Mammary epithelial cell (primary cell): ENCODE data around the gene MICALL1.

ENCODE experiments used
- EZH2 ChIP-seq: IDR thresholded peaks from 2 replicates; pipeline ENCODE4 v1.6.1; 2012; ENCODE audit warnings: low read length, inconsistent platforms, borderline replicate concordance
- TF ChIP-seq, protein P1 (sequence below), 2 donors: IDR thresholded peaks in 1 of 2; conservative IDR thresholded peaks in 1 of 2; 2 replicates each; pipeline ENCODE4 v1.5.1; 2011 to 2012; ENCODE audit warnings: inconsistent platforms in 2 of 2, low read length in 2 of 2, mild to moderate bottlenecking in 2 of 2, control low read depth in 1 of 2, low read depth in 1 of 2; ENCODE audit not compliant: insufficient read depth in 1 of 2; ENCODE audit errors: extremely low read depth in 1 of 2

DNA sequence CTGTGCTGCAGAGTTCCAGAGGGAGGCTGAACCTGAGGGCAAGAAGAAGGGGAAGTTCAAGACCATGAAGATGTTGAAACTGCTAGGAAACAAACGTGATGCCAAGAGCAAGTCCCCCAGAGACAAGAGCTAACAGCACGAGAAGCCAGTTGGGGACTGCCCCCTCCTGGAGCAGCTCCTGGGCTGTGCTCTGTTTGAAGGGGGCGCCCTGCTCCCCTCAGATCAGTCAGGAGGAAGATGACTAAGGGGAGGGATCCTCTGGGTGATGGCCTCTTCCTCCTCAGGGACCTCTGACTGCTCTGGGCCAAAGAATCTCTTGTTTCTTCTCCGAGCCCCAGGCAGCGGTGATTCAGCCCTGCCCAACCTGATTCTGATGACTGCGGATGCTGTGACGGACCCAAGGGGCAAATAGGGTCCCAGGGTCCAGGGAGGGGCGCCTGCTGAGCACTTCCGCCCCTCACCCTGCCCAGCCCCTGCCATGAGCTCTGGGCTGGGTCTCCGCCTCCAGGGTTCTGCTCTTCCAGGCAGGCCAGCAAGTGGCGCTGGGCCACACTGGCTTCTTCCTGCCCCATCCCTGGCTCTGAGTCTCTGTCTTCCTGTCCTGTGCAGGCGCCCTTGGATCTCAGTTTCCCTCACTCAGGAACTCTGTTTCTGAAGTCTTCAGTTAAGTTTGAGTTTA is 34.7 kb downstream of the MICALL1 start:
- TF ChIP-seq, protein P1, sequence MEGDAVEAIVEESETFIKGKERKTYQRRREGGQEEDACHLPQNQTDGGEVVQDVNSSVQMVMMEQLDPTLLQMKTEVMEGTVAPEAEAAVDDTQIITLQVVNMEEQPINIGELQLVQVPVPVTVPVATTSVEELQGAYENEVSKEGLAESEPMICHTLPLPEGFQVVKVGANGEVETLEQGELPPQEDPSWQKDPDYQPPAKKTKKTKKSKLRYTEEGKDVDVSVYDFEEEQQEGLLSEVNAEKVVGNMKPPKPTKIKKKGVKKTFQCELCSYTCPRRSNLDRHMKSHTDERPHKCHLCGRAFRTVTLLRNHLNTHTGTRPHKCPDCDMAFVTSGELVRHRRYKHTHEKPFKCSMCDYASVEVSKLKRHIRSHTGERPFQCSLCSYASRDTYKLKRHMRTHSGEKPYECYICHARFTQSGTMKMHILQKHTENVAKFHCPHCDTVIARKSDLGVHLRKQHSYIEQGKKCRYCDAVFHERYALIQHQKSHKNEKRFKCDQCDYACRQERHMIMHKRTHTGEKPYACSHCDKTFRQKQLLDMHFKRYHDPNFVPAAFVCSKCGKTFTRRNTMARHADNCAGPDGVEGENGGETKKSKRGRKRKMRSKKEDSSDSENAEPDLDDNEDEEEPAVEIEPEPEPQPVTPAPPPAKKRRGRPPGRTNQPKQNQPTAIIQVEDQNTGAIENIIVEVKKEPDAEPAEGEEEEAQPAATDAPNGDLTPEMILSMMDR (conservative IDR thresholded peaks at IDR 0.05 in 1 of 2, IDR thresholded peaks at IDR 0.05 in 1 of 2; ENCODE audit: extremely low read depth in 1 of 2, insufficient read depth in 1 of 2, low read depth in 1 of 2, low read length in 2 of 2): no peak
- no peak for TF ChIP-seq EZH2
